H9 (cell line): Measurements from ENCODE around the gene THOC5. TPM values are rescaled to one million over a fixed set of nuclear protein-coding genes. Genes with fewer than 3 reads are reported as not detected.

Experiments used
- DNase-seq: peaks from one replicate; pipeline ENCODE4 v3.0.0-alpha.2; 2017
- H2AFZ ChIP-seq: one replicate; pipeline ENCODE4 v1.6.1; 2013; ENCODE audit warnings: mild to moderate bottlenecking, low read length, control low read depth, moderate library complexity
- H2AK5ac ChIP-seq: 2 replicates; pipeline ENCODE4 v1.6.1; 2013; ENCODE audit warnings: low read length, control low read depth, mixed read lengths; ENCODE audit not compliant: insufficient read length
- H2BK120ac ChIP-seq: one replicate; pipeline ENCODE4 v1.6.1; 2013; ENCODE audit warnings: low read depth, mild to moderate bottlenecking, low read length, control low read depth, inconsistent platforms; ENCODE audit not compliant: poor library complexity, severe bottlenecking
- H2BK12ac ChIP-seq: 2 replicates; pipeline ENCODE4 v1.6.1; 2013; ENCODE audit warnings: low read length, control low read depth, mixed read lengths, low read depth; ENCODE audit not compliant: insufficient read length
- H2BK15ac ChIP-seq: 2 replicates; pipeline ENCODE4 v1.6.1; 2013; ENCODE audit warnings: low read depth, low read length, control low read depth
- H2BK20ac ChIP-seq: one replicate; pipeline ENCODE4 v1.6.1; 2013; ENCODE audit warnings: low read depth, mild to moderate bottlenecking, low read length, control low read depth, inconsistent platforms; ENCODE audit not compliant: poor library complexity, severe bottlenecking
- H2BK5ac ChIP-seq: 2 replicates; pipeline ENCODE4 v1.6.1; 2013; ENCODE audit warnings: low read length, control low read depth, mixed read lengths; ENCODE audit not compliant: insufficient read length
- H3K14ac ChIP-seq: 2 replicates; pipeline ENCODE4 v1.6.1; 2013; ENCODE audit warnings: low read length, control low read depth; ENCODE audit not compliant: insufficient read depth
- H3K18ac ChIP-seq: 2 replicates; pipeline ENCODE4 v1.6.1; 2013; ENCODE audit warnings: low read depth, mild to moderate bottlenecking, mixed read lengths, low read length, control low read depth; ENCODE audit not compliant: insufficient read length
- H3K23ac ChIP-seq: 2 replicates; pipeline ENCODE4 v1.6.1; 2013; ENCODE audit warnings: low read length, control low read depth, mixed read lengths, low read depth; ENCODE audit not compliant: insufficient read length
- H3K23me2 ChIP-seq: 2 replicates; pipeline ENCODE4 v1.6.1; 2013; ENCODE audit warnings: low read depth, mild to moderate bottlenecking, mixed read lengths, low read length, control low read depth; ENCODE audit not compliant: insufficient read length, poor library complexity, severe bottlenecking
- H3K27ac ChIP-seq: 2 replicates; pipeline ENCODE4 v1.5.1; 2013; ENCODE audit warnings: low read length, control low read depth, mixed read lengths, low read depth; ENCODE audit not compliant: insufficient read length
- H3K27me3 ChIP-seq: 2 replicates; pipeline ENCODE4 v1.6.1; 2013; ENCODE audit warnings: low read length, control low read depth, inconsistent platforms; ENCODE audit not compliant: insufficient read depth
- H3K4ac ChIP-seq: 2 replicates; pipeline ENCODE4 v1.6.1; 2013; ENCODE audit warnings: low read depth, mild to moderate bottlenecking, control low read depth, inconsistent platforms, low read length, moderate library complexity
- H3K4me1 ChIP-seq: 2 replicates; pipeline ENCODE4 v1.6.1; 2013; ENCODE audit warnings: low read length, control low read depth, inconsistent platforms; ENCODE audit not compliant: insufficient read depth
- H3K4me2 ChIP-seq: 2 replicates; pipeline ENCODE4 v1.6.1; 2013; ENCODE audit warnings: low read length, control low read depth, mixed read lengths; ENCODE audit not compliant: insufficient read length, insufficient read depth
- H3K56ac ChIP-seq: 2 replicates; pipeline ENCODE4 v1.6.1; 2013; ENCODE audit warnings: low read depth, mild to moderate bottlenecking, mixed read lengths, low read length, control low read depth; ENCODE audit not compliant: insufficient read length
- H3K79me1 ChIP-seq: 2 replicates; pipeline ENCODE4 v1.6.1; 2013; ENCODE audit warnings: low read depth, mild to moderate bottlenecking, moderate library complexity, low read length, control low read depth, inconsistent platforms; ENCODE audit not compliant: insufficient read depth, poor library complexity, severe bottlenecking
- H3K79me2 ChIP-seq: 2 replicates; pipeline ENCODE4 v1.6.1; 2013; ENCODE audit warnings: low read length, control low read depth, inconsistent platforms; ENCODE audit not compliant: insufficient read depth
- H3K9ac ChIP-seq: 2 replicates; pipeline ENCODE4 v1.6.1; 2013; ENCODE audit warnings: low read length, control low read depth, mixed read lengths; ENCODE audit not compliant: insufficient read length; ENCODE audit errors: extremely low read depth
- H3K9me3 ChIP-seq: one replicate; pipeline ENCODE4 v1.6.1; 2013; ENCODE audit warnings: low read depth, low read length, inconsistent platforms; ENCODE audit not compliant: control insufficient read depth
- H3T11ph ChIP-seq: one replicate; pipeline ENCODE4 v1.6.1; 2013; ENCODE audit warnings: mild to moderate bottlenecking, low read length, control low read depth, inconsistent platforms
- H4K20me1 ChIP-seq: one replicate; pipeline ENCODE4 v1.6.1; 2013; ENCODE audit not compliant: control insufficient read depth, insufficient read length, insufficient read depth
- H4K5ac ChIP-seq: 2 replicates; pipeline ENCODE4 v1.6.1; 2013; ENCODE audit warnings: low read depth, mild to moderate bottlenecking, mixed read lengths, low read length, control low read depth; ENCODE audit not compliant: insufficient read length
- H4K8ac ChIP-seq: replicated peaks from 2 replicates; pipeline ENCODE4 v1.6.1; 2013; ENCODE audit warnings: low read length, control low read depth, mixed read lengths, low read depth; ENCODE audit not compliant: insufficient read length
- H4K91ac ChIP-seq: 2 replicates; pipeline ENCODE4 v1.6.1; 2013; ENCODE audit warnings: low read depth, mild to moderate bottlenecking, moderate library complexity, mixed read lengths, low read length, control low read depth; ENCODE audit not compliant: insufficient read length
- H3K27ac Mint-ChIP-seq, 3 experiments: 2 replicates in 2 of 3; 3 replicates in 1 of 3; pipeline ENCODE4 v1.8.0; 2020 to 2021; ENCODE audit warnings: mixed read lengths in 3 of 3, mild to moderate bottlenecking in 1 of 3, moderate library complexity in 1 of 3
- H3K27me3 Mint-ChIP-seq: 2 replicates; pipeline ENCODE4 v1.8.0; 2021; ENCODE audit warnings: low read depth, mild to moderate bottlenecking, moderate library complexity, mixed read lengths
- H3K36me3 Mint-ChIP-seq, 3 experiments: 2 replicates in 2 of 3; 3 replicates in 1 of 3; pipeline ENCODE4 v1.8.0; 2020 to 2021; ENCODE audit warnings: low read depth in 3 of 3, mixed read lengths in 3 of 3; ENCODE audit not compliant: insufficient read depth in 1 of 3
- H3K4me1 Mint-ChIP-seq, 2 experiments: 2 replicates each; pipeline ENCODE4 v1.8.0; 2020; ENCODE audit warnings: mixed read lengths in 2 of 2
- H3K4me3 Mint-ChIP-seq, 2 experiments: 2 replicates in 1 of 2; 3 replicates in 1 of 2; pipeline ENCODE4 v1.8.0; 2020 to 2021; ENCODE audit warnings: mild to moderate bottlenecking in 2 of 2, mixed read lengths in 2 of 2, moderate library complexity in 1 of 2
- H3K9me3 Mint-ChIP-seq, 2 experiments: 2 replicates in 1 of 2; 3 replicates in 1 of 2; pipeline ENCODE4 v1.8.0; 2020; ENCODE audit warnings: mild to moderate bottlenecking in 2 of 2, mixed read lengths in 2 of 2, moderate library complexity in 1 of 2
- WGBS: extraction: QIAGEN DNeasy Blood & Tissue Kit; methylation state at CpG from one replicate; pipeline ENCODE4 v1.1.7; 2013; ENCODE audit warnings: missing lambda C conversion rate, low lambda C conversion rate, mixed read lengths; ENCODE audit not compliant: insufficient read length; ENCODE audit errors: extremely low coverage; 5-methylcytosine and 5-hydroxymethylcytosine counted together
- total RNA-seq: library from RNA; stranded (reverse); gene quantifications from 2 replicates; pipeline ENCODE4 v1.2.1, GENCODE V29; 2021
- TF ChIP-seq, protein P1 (sequence below): fragments of 200-600 bp; sonication (generic); conservative IDR thresholded peaks from 3 replicates; pipeline ENCODE4 v1.8.0; 2021; ENCODE audit warnings: antibody characterized with exemption, mild to moderate bottlenecking

Gene THOC5
- total RNA-seq, 1 experiment from 2014 or later = 71.8 TPM

DNA sequence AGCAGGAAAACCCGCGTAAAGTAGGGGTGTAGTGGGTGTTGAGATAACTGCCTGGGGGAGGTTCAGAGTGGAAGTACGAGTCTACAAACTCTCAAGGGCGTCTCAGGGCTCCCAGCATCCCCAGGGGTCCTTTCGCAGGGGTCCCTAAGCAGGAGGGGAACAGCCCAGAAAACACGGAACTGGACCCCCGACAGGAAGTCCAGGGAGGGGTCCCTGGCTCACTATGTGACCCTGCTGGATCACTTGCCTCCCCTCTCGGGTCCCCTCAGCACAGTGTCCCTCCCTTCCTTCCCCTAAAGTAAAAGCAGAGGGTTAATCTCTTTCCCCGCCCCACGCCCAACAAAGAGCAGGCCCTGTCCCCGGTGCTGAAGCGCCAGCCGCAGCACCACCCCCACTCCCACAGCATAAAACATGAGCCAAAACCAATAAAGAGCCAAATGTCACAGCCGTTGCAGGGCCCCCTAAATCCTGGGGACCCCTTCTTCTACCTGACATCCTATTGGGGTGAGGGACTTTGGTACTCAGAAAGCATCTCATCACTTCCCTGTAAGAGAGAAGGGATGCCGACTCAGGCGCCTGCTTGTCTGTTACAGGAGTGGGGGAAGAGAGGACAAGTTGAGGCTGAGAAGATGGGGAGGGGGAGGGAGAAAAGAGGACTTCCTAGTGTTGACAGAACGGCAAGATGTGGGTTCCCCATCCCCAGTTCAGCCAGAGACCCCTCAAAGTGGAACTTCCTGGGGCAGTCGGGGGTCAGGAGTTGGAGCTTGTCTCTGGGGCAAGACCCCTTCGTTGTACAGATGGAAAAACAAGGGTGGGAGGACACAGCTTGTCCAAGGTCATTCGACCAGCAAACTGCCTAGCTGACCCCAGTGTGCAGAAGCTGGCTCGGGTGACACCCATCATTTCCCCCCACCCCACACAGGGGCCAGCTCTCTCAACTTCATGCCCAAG, 75.0 kb downstream of the THOC5 start:
- H3K4me2 ChIP-seq = peak overlapping the region; percentile 25

More for the DNA sequence above, 75.0 kb downstream of the THOC5 start:
- Histone ChIP-seq H2BK5ac (no peak overlapping the region), H2BK20ac (no peak overlapping the region), H2BK12ac (no peak overlapping the region), H3K79me2 (no peaks in the 10 kb centered on the region), H4K8ac (no peak overlapping the region), H3K9ac (no peak overlapping the region), H3K79me1 (no peaks in the 10 kb centered on the region), H2BK120ac (no peak overlapping the region), H3K27me3 (peaks cover 27% of the 10 kb centered on the region), H3K18ac (no peak overlapping the region), H4K91ac (no peak overlapping the region), H2AK5ac (no peak overlapping the region), H3K56ac (no peak overlapping the region), H4K20me1 (no peaks in the 10 kb centered on the region), H3K4ac (no peak overlapping the region), H3K9me3 (no peaks in the 10 kb centered on the region), H3K23me2 (peaks cover 10% of the 10 kb centered on the region), H2AFZ (no peak overlapping the region), H3K23ac (no peak overlapping the region), H3K14ac (no peak overlapping the region), H2BK15ac (no peak overlapping the region), H3K4me1 (peaks cover 6% of the 10 kb centered on the region), H3K27ac (no peak overlapping the region), H4K5ac (no peak overlapping the region), H3T11ph (no peak overlapping the region)
- TF ChIP-seq, protein P1, sequence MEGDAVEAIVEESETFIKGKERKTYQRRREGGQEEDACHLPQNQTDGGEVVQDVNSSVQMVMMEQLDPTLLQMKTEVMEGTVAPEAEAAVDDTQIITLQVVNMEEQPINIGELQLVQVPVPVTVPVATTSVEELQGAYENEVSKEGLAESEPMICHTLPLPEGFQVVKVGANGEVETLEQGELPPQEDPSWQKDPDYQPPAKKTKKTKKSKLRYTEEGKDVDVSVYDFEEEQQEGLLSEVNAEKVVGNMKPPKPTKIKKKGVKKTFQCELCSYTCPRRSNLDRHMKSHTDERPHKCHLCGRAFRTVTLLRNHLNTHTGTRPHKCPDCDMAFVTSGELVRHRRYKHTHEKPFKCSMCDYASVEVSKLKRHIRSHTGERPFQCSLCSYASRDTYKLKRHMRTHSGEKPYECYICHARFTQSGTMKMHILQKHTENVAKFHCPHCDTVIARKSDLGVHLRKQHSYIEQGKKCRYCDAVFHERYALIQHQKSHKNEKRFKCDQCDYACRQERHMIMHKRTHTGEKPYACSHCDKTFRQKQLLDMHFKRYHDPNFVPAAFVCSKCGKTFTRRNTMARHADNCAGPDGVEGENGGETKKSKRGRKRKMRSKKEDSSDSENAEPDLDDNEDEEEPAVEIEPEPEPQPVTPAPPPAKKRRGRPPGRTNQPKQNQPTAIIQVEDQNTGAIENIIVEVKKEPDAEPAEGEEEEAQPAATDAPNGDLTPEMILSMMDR = no peak
- Mint-ChIP-seq H3K9me3 (peaks cover 8 to 9% of the 10 kb centered on the region in 2 experiments), H3K27ac (no peak overlapping the region; a peak in 1 of 7 replicates), H3K36me3 (no peaks in the 10 kb centered on the region; a peak in 1 of 7 replicates), H3K27me3 (peaks cover 93% of the 10 kb centered on the region), H3K4me3 (peak overlapping the region; percentile 29 to 79), H3K4me1 (peaks cover 38 to 43% of the 10 kb centered on the region in 2 experiments)
- DNase-seq = peak; percentile 55
- WGBS = no CpG with 5 or more reads among the region's 21 CpGs
